DND-41 (cell line): ENCODE measurements around the gene ARPC1B.

Experiments
- ATAC-seq: fragments of 200-7000 bp; cut with Tn5 transposase; 3 replicates; pipeline ENCODE4 v1.9.1; 2021; ENCODE audit warnings: low read depth; ENCODE audit not compliant: insufficient read depth
- DNase-seq: peaks from one replicate; pipeline ENCODE4 v3.0.0-alpha.2; 2020
- H2AFZ ChIP-seq: 2 replicates; pipeline ENCODE4 v1.6.0; 2012; ENCODE audit warnings: low read depth, low read length
- H3K27ac ChIP-seq: 2 replicates; pipeline ENCODE4 v1.5.1; 2012; ENCODE audit warnings: low read length, inconsistent platforms
- H3K27me3 ChIP-seq: fragments of 200-600 bp; sonication (generic); 2 replicates; pipeline ENCODE4 v1.6.0; 2012; ENCODE audit warnings: low read length, mild to moderate bottlenecking, inconsistent platforms; ENCODE audit not compliant: insufficient read depth, poor library complexity
- H3K36me3 ChIP-seq: 2 replicates; pipeline ENCODE4 v1.5.1; 2012; ENCODE audit warnings: low read length, inconsistent platforms; ENCODE audit not compliant: insufficient read depth
- H3K4me1 ChIP-seq: 2 replicates; pipeline ENCODE4 v1.5.1; 2012; ENCODE audit warnings: mild to moderate bottlenecking, low read length; ENCODE audit not compliant: insufficient read depth
- H3K4me2 ChIP-seq: 2 replicates; pipeline ENCODE4 v1.6.0; 2012; ENCODE audit warnings: mild to moderate bottlenecking, moderate library complexity, low read length, inconsistent platforms; ENCODE audit not compliant: insufficient read depth
- H3K4me3 ChIP-seq, 2 experiments: fragments of 200-600 bp in 1 of 2; shearing (Covaris generic) in 1 of 2; 2 replicates each; pipeline ENCODE4 v1.5.1; 2012 to 2016; ENCODE audit warnings: inconsistent platforms in 2 of 2, low read length in 2 of 2, mild to moderate bottlenecking in 2 of 2, low read depth in 1 of 2, moderate library complexity in 1 of 2
- H3K79me2 ChIP-seq: 2 replicates; pipeline ENCODE4 v1.6.0; 2012; ENCODE audit warnings: low read length, inconsistent platforms; ENCODE audit not compliant: insufficient read depth
- H3K9ac ChIP-seq: 2 replicates; pipeline ENCODE4 v1.6.0; 2012; ENCODE audit warnings: low read depth, mild to moderate bottlenecking, inconsistent platforms, low read length, moderate library complexity
- H3K9me3 ChIP-seq: 2 replicates; pipeline ENCODE4 v1.5.1; 2012; ENCODE audit warnings: low read length, moderate library complexity, mild to moderate bottlenecking, inconsistent platforms; ENCODE audit not compliant: insufficient read depth, severe bottlenecking
- H4K20me1 ChIP-seq: 2 replicates; pipeline ENCODE4 v1.6.0; 2012; ENCODE audit warnings: low read length; ENCODE audit not compliant: insufficient read depth
- EZH2 ChIP-seq: IDR thresholded peaks from 3 replicates; pipeline ENCODE4 v1.6.1; 2012; ENCODE audit warnings: borderline replicate concordance, low read depth, mild to moderate bottlenecking, moderate library complexity, low read length, inconsistent platforms; ENCODE audit not compliant: severe bottlenecking
- TF ChIP-seq, protein P1 (sequence below): IDR thresholded peaks from 2 replicates; pipeline ENCODE4 v1.5.1; 2012; ENCODE audit warnings: borderline replicate concordance, low read length, moderate library complexity, mild to moderate bottlenecking; ENCODE audit not compliant: poor library complexity, severe bottlenecking; ENCODE audit errors: extremely low read depth

ARPC1B gene

DNA sequence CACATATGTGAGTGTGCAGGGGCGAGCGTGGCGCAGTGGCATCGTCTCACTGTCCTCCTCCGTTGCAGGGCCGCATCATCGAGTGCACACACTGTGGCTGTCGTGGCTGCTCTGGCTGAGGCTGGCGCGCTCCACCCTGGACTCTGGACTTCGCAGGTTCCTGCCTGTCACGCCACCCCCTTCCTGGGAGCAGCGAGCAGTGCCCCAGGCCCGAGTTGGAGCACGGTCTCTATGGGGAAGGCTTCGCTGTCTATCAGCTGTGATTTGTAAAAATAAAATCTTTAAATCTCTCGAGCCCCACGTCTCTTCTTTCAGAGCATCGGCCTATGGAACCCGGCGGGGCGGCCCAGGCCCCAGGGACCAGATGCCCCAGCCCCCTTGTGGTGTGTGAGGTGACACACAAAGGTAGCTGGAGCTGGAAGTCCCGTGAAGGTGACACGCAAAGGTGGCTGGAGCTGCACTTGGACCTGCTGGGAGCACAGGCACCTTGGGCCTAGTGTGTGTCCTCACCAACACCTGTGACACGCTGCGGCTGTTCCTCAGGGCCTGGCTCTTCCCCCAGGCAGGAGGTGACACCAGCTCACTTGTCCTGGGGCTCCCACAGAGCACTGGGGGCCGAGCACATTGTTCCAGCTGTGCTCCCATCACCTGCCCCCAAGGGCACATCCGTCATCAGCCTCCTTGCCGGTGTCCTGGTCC lies 44.9 kb downstream of the ARPC1B start:
- no peak for TF ChIP-seq EZH2
- TF ChIP-seq, protein P1, sequence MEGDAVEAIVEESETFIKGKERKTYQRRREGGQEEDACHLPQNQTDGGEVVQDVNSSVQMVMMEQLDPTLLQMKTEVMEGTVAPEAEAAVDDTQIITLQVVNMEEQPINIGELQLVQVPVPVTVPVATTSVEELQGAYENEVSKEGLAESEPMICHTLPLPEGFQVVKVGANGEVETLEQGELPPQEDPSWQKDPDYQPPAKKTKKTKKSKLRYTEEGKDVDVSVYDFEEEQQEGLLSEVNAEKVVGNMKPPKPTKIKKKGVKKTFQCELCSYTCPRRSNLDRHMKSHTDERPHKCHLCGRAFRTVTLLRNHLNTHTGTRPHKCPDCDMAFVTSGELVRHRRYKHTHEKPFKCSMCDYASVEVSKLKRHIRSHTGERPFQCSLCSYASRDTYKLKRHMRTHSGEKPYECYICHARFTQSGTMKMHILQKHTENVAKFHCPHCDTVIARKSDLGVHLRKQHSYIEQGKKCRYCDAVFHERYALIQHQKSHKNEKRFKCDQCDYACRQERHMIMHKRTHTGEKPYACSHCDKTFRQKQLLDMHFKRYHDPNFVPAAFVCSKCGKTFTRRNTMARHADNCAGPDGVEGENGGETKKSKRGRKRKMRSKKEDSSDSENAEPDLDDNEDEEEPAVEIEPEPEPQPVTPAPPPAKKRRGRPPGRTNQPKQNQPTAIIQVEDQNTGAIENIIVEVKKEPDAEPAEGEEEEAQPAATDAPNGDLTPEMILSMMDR, result no peak
- Histone ChIP-seq H3K4me3 (no peak overlapping the region), H3K27ac (no peak overlapping the region), H2AFZ (no peak overlapping the region), H3K4me2 (no peak overlapping the region), H3K9me3 (no peaks in the 10 kb centered on the region), H4K20me1 (peaks cover 8% of the 10 kb centered on the region), H3K4me1 (no peaks in the 10 kb centered on the region), H3K36me3 (peaks cover 92% of the 10 kb centered on the region), H3K79me2 (peaks cover 2% of the 10 kb centered on the region; the same call in 1 of the 2 replicates), H3K9ac (no peak overlapping the region), H3K27me3 (no peaks in the 10 kb centered on the region)
- ATAC-seq (0 out of 3 replicates have a peak, but pooled peaks have one; percentile 6), DNase-seq (no peak)

- DNase-seq (no peak), ATAC-seq (no peak)
- no peaks in the 10 kb centered on the region for H3K4me1 ChIP-seq
- peaks cover 2% of the 10 kb centered on the region; the same call in 1 of the 2 replicates for H3K79me2 ChIP-seq
- H3K4me2 ChIP-seq, result no peak overlapping the region
- no peak overlapping the region for H2AFZ ChIP-seq
- peaks cover 10% of the 10 kb centered on the region for H4K20me1 ChIP-seq
- H3K27ac ChIP-seq, result no peak overlapping the region
- peaks cover 92% of the 10 kb centered on the region for H3K36me3 ChIP-seq
- H3K4me3 ChIP-seq, result no peak overlapping the region
- TF ChIP-seq, protein P1, result no peak
- TF ChIP-seq EZH2, result no peak
- no peaks in the 10 kb centered on the region for H3K27me3 ChIP-seq
- H3K9me3 ChIP-seq, result no peaks in the 10 kb centered on the region
- no peak overlapping the region for H3K9ac ChIP-seq
These were observed 45.7 kb downstream of the ARPC1B start for GRCh38 chr7:99420213-99420612.

DNA sequence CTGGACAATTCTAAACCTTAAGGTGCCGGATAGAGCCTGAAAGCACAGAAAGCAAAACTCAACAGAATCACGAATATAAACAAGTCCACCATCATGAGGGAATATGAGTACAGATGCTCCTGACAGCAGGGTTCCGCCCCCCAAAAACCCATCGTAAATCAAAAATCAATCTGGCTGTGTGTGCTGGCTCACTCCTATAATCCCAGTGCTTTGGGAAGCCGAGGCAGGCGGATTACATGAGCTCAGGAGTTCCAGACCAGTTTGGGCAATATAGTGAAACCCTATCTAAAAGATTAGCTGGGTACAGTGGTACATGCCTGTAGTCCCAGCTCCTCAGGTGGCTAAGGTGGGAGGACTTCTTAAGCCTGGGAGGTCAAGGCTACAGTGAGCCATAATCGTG lies 46.5 kb downstream of the ARPC1B start:
- Histone ChIP-seq H3K36me3 (peaks cover 91% of the 10 kb centered on the region), H4K20me1 (peaks cover 10% of the 10 kb centered on the region), H3K79me2 (peaks cover 2% of the 10 kb centered on the region; the same call in 1 of the 2 replicates), H3K27ac (no peak overlapping the region), H3K27me3 (no peaks in the 10 kb centered on the region), H3K4me3 (no peak overlapping the region), H3K4me1 (no peaks in the 10 kb centered on the region), H2AFZ (no peak overlapping the region), H3K9ac (no peak overlapping the region), H3K4me2 (no peak overlapping the region), H3K9me3 (no peaks in the 10 kb centered on the region)
- ATAC-seq (no peak), DNase-seq (no peak)
- TF ChIP-seq EZH2, result no peak
- TF ChIP-seq, protein P1, result no peak
